Neural progenitor cell (in vitro differentiated cells): ENCODE measurements around the gene SLC35E2B. TPM values are rescaled to one million over a fixed set of nuclear protein-coding genes. Genes with fewer than 3 reads are reported as not detected.
A peak's percentile ranks its signal among the peaks of the same experiment; 100 is the strongest.
"Not testable (repeated sequence)": the region's sequence is repeated elsewhere in the genome, so short reads cannot be mapped to it uniquely, and the experiment has no call there.

Experiments used
- DNase-seq: peaks from one replicate; pipeline ENCODE4 v3.0.0-alpha.2; 2016; ENCODE audit warnings: low spot score
- H2AFZ ChIP-seq: fragments of 200-600 bp; sonication (generic); replicated peaks from 2 replicates; pipeline ENCODE4 v1.6.1; 2016; ENCODE audit warnings: antibody characterized with exemption
- H3F3A ChIP-seq: fragments of 200-600 bp; sonication (generic); 2 replicates; pipeline ENCODE4 v1.6.1; 2016; ENCODE audit warnings: antibody characterized with exemption, low read depth
- H3K27ac ChIP-seq: fragments of 200-600 bp; sonication (generic); 2 replicates; pipeline ENCODE4 v1.5.1; 2016; ENCODE audit warnings: mild to moderate bottlenecking
- H3K27me3 ChIP-seq: fragments of 200-600 bp; sonication (generic); 2 replicates; pipeline ENCODE4 v1.6.1; 2016; ENCODE audit warnings: mild to moderate bottlenecking, moderate library complexity
- H3K36me3 ChIP-seq: fragments of 200-600 bp; sonication (generic); 2 replicates; pipeline ENCODE4 v1.5.1; 2016
- H3K4me1 ChIP-seq: fragments of 200-600 bp; sonication (generic); 2 replicates; pipeline ENCODE4 v1.6.1; 2016; ENCODE audit warnings: mixed run types
- H3K4me2 ChIP-seq: fragments of 200-600 bp; sonication (generic); 2 replicates; pipeline ENCODE4 v1.6.1; 2016
- H3K4me3 ChIP-seq: fragments of 200-600 bp; sonication (generic); 2 replicates; pipeline ENCODE4 v1.5.1; 2016
- H3K79me2 ChIP-seq: fragments of 200-600 bp; sonication (generic); 2 replicates; pipeline ENCODE4 v1.6.1; 2016; ENCODE audit warnings: low read depth
- H3K9ac ChIP-seq: fragments of 200-600 bp; sonication (generic); 2 replicates; pipeline ENCODE4 v1.6.1; 2016
- H3K9me3 ChIP-seq: fragments of 200-600 bp; sonication (generic); 2 replicates; pipeline ENCODE4 v1.5.1; 2016; ENCODE audit warnings: low read depth
- H4K20me1 ChIP-seq: fragments of 200-600 bp; sonication (generic); 2 replicates; pipeline ENCODE4 v1.6.1; 2016; ENCODE audit warnings: low read depth
- H3K27ac Mint-ChIP-seq: 3 replicates; pipeline ENCODE4 v1.8.0; 2021; ENCODE audit warnings: mixed read lengths
- H3K27me3 Mint-ChIP-seq: 2 replicates; pipeline ENCODE4 v1.8.0; 2022; ENCODE audit warnings: low read depth, mild to moderate bottlenecking, inconsistent platforms, moderate library complexity, mixed read lengths; ENCODE audit not compliant: insufficient read depth
- H3K36me3 Mint-ChIP-seq: 3 replicates; pipeline ENCODE4 v1.8.0; 2021; ENCODE audit warnings: mixed read lengths
- H3K4me1 Mint-ChIP-seq: 3 replicates; pipeline ENCODE4 v1.8.0; 2021; ENCODE audit warnings: mixed read lengths
- H3K4me3 Mint-ChIP-seq: 3 replicates; pipeline ENCODE4 v1.8.0; 2021; ENCODE audit warnings: mild to moderate bottlenecking, moderate library complexity, mixed read lengths
- H3K9me3 Mint-ChIP-seq: 3 replicates; pipeline ENCODE4 v1.8.0; 2020; ENCODE audit warnings: mixed read lengths
- CTCF ChIP-seq: fragments of 200-600 bp; sonication (generic); IDR thresholded peaks from 2 replicates; pipeline ENCODE4 v1.5.1; 2017; ENCODE audit warnings: antibody characterized with exemption, mild to moderate bottlenecking
- EZH2 ChIP-seq: fragments of 200-600 bp; sonication (generic); IDR thresholded peaks from 2 replicates; pipeline ENCODE4 v1.6.1; 2017; ENCODE audit warnings: antibody characterized with exemption, mild to moderate bottlenecking, moderate library complexity
- EZH2phosphoT487 ChIP-seq: fragments of 200-600 bp; sonication (generic); IDR thresholded peaks from 2 replicates; pipeline ENCODE4 v1.6.1; 2017; ENCODE audit warnings: antibody characterized with exemption
- total RNA-seq: library from RNA; depleted of rRNA; stranded (reverse); fragments of >200 nt; gene quantifications from 2 replicates; pipeline ENCODE4 v1.2.3, GENCODE V29; 2015; ENCODE audit warnings: low replicate concordance

Gene SLC35E2B
- total RNA-seq, 1 donor from 2014 or later: 49.4 TPM

DNA sequence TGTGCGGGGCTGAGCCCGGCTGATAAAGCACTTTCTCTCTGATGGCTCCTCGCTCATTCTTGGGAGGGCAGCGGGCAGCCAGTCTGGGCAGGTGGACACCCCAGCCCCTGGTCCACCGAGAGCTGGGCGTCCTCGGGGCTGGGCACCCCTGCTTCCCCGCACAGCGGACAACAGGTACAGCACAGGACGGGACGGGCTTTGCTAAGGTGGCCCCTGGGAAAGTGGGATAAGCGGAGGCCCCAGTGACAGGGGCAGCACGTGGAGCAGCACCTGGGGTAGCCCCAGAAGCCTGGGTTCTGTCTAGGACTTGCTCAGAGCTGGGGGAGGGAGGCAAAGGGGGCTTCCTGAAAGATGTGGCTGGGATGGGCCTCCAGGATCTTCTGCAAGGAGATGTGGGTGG lies 58.0 kb downstream of the SLC35E2B start:
- not testable (repeated sequence) for H3F3A ChIP-seq, H3K4me3 ChIP-seq, H3K4me2 ChIP-seq, H3K79me2 ChIP-seq, H3K9ac ChIP-seq, H3K4me1 ChIP-seq, H3K36me3 ChIP-seq, H3K27ac ChIP-seq, DNase-seq, H3K4me1 Mint-ChIP-seq, H3K9me3 Mint-ChIP-seq, H3K27me3 Mint-ChIP-seq, H3K27ac Mint-ChIP-seq, H3K36me3 Mint-ChIP-seq, H2AFZ ChIP-seq, H3K9me3 ChIP-seq, H3K4me3 Mint-ChIP-seq
- Histone ChIP-seq H4K20me1 (peaks cover 14% of the 10 kb centered on the region), H3K27me3 (peaks cover 28% of the 10 kb centered on the region)

- H3K36me3 Mint-ChIP-seq, H3F3A ChIP-seq, H3K36me3 ChIP-seq, H2AFZ ChIP-seq, H3K27me3 Mint-ChIP-seq, DNase-seq, H3K4me3 ChIP-seq, H3K27ac ChIP-seq, H3K9me3 ChIP-seq, H3K9me3 Mint-ChIP-seq, H3K27ac Mint-ChIP-seq, H3K4me3 Mint-ChIP-seq, H3K9ac ChIP-seq, H3K4me2 ChIP-seq, H3K79me2 ChIP-seq, H3K4me1 ChIP-seq, H3K4me1 Mint-ChIP-seq: not testable (repeated sequence)
- Histone ChIP-seq H3K27me3 (peaks cover 38% of the 10 kb centered on the region), H4K20me1 (peaks cover 14% of the 10 kb centered on the region)
Measured at GRCh38 chr1:1633409-1633808, 59.2 kb downstream of the SLC35E2B start.

DNA sequence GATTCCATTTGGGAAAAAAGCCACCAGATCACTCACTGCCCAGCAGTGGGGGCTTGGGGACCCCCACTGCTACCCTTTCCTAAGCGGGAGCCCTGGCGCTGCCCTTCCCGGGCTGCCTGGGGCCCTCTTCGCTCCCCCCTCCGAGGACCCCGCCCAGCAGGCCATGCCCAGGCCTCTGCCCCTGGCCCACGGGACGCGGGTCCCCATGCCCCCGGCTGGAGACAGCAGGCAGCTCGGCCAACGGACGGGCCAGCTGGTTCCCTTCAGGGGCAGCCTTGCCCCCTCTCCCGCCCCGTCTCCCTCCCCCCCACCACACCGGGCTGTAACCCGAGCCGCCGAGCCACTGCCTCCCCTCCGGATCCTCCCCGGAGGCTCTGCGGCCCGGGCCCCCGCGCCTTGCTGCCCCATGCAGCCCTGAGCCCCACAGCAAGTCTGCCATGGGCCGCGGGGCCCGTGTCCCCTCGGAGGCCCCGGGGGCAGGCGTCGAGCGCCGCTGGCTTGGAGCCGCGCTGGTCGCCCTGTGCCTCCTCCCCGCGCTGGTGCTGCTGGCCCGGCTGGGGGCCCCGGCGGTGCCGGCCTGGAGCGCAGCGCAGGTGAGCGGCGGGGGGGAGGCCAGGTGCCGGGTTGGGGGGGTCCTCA lies 60.7 kb downstream of the SLC35E2B start, which contains the start of gene MMP23B:
TSS of gene MMP23B (plus strand) at position 392 of the 639 bp plus-strand sequence. CDS start at position 438, 46 bp downstream.
- H4K20me1 ChIP-seq: peaks cover 14% of the 10 kb centered on the region
- no peak for TF ChIP-seq CTCF
- TF ChIP-seq EZH2phosphoT487: peak; percentile 65
- TF ChIP-seq EZH2: peak; percentile 58
- Mint-ChIP-seq H3K27ac (no peak within 1 kb of the TSS), H3K36me3 (peaks cover 2% of the 10 kb centered on the region), H3K4me3 (peak within 1 kb of the TSS; percentile 33), H3K4me1 (peaks cover 2% of the 10 kb centered on the region), H3K27me3 (peaks cover 6% of the 10 kb centered on the region), H3K9me3 (no peaks in the 10 kb centered on the region)
- no peak within 1 kb of the TSS for H3K27ac ChIP-seq
- H3K79me2 ChIP-seq: no peaks in the 10 kb centered on the region
- no peaks in the 10 kb centered on the region for H3K36me3 ChIP-seq
- peaks cover 38% of the 10 kb centered on the region for H3K27me3 ChIP-seq
- no peak within 1 kb of the TSS for H2AFZ ChIP-seq
- H3K4me1 ChIP-seq: peaks cover 4% of the 10 kb centered on the region
- no peak within 1 kb of the TSS for H3K9ac ChIP-seq
- H3K4me2 ChIP-seq: peak within 1 kb of the TSS; percentile 80
- peak; percentile 78 for DNase-seq
- H3K4me3 ChIP-seq: peak within 1 kb of the TSS; percentile 45
- H3F3A ChIP-seq: peaks cover 4% of the 10 kb centered on the region
- H3K9me3 ChIP-seq: no peaks in the 10 kb centered on the region

- Mint-ChIP-seq H3K36me3 (no peaks in the 10 kb centered on the region), H3K4me1 (peaks cover 2% of the 10 kb centered on the region), H3K27ac (no peak overlapping the region), H3K9me3 (no peaks in the 10 kb centered on the region), H3K4me3 (peak overlapping the region; percentile 33), H3K27me3 (peaks cover 6% of the 10 kb centered on the region)
- peaks cover 4% of the 10 kb centered on the region for H3K4me1 ChIP-seq
- H4K20me1 ChIP-seq: peaks cover 14% of the 10 kb centered on the region
- peak overlapping the region; percentile 45 for H3K4me3 ChIP-seq
- DNase-seq: peak; percentile 59
- H3F3A ChIP-seq: peaks cover 4% of the 10 kb centered on the region
- H3K9ac ChIP-seq: no peak overlapping the region
- no peak overlapping the region for H3K27ac ChIP-seq
- H2AFZ ChIP-seq: no peak overlapping the region
- H3K27me3 ChIP-seq: peaks cover 38% of the 10 kb centered on the region
- H3K4me2 ChIP-seq: peak overlapping the region; percentile 80
- no peaks in the 10 kb centered on the region for H3K9me3 ChIP-seq
- no peaks in the 10 kb centered on the region for H3K36me3 ChIP-seq
- TF ChIP-seq EZH2 (peak; percentile 78), CTCF (no peak), EZH2phosphoT487 (peak; percentile 44)
- no peaks in the 10 kb centered on the region for H3K79me2 ChIP-seq
Measured at GRCh38 chr1:1630965-1631781, 61.4 kb downstream of the SLC35E2B start.
